Mucosa of stomach (tissue), 1 donor: ENCODE results near the gene ANP32E.
"Not testable (repeated sequence)": the region's sequence is repeated elsewhere in the genome, so short reads cannot be mapped to it uniquely, and the experiment has no call there.

Experiments
- H3K27me3 ChIP-seq: one replicate; pipeline ENCODE4 v1.7.0; 2013; ENCODE audit warnings: mild to moderate bottlenecking, low read length; ENCODE audit not compliant: control insufficient read depth, insufficient read depth
- H3K36me3 ChIP-seq: one replicate; pipeline ENCODE4 v1.7.0; 2013; ENCODE audit warnings: low read length; ENCODE audit not compliant: control insufficient read depth, insufficient read depth
- H3K4me1 ChIP-seq: one replicate; pipeline ENCODE4 v1.7.0; 2013; ENCODE audit warnings: mild to moderate bottlenecking, low read length; ENCODE audit not compliant: control insufficient read depth, insufficient read depth
- H3K4me3 ChIP-seq: one replicate; pipeline ENCODE4 v1.7.0; 2013; ENCODE audit warnings: low read length
- H3K9ac ChIP-seq: one replicate; pipeline ENCODE4 v1.7.0; 2013; ENCODE audit warnings: mild to moderate bottlenecking, low read length, moderate library complexity
- H3K9me3 ChIP-seq: one replicate; pipeline ENCODE4 v1.7.0; 2013; ENCODE audit warnings: mild to moderate bottlenecking, low read length, moderate library complexity; ENCODE audit not compliant: control insufficient read depth
- donor health status: Pancreatic carcinoma.

Gene ANP32E

DNA sequence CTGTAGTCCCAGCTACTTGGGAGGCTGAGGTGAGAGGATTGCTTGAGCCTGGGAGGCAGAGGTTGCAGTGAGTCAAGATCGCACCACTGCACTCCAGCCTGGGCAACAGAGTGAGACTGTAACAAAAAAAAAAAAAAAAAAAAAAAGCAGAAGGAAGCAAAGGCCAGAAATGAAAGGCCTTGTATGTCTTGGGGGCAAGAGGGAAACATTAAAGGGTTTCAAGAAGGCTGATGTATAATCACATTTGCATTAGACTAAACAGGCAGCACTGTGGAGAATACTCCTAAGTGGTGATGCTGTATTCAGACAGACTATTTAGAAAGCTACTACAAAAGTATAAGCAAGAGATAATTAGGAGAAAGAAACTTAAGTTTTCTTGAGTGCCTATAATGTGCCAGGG is 10.4 kb downstream of the ANP32E start:
- Histone ChIP-seq H3K36me3 (no peaks in the 10 kb centered on the region), H3K9me3 (no peaks in the 10 kb centered on the region), H3K4me1 (no peaks in the 10 kb centered on the region), H3K9ac (no peak overlapping the region), H3K4me3 (no peak overlapping the region), H3K27me3 (no peaks in the 10 kb centered on the region)

- Histone ChIP-seq H3K4me1 (no peaks in the 10 kb centered on the region), H3K27me3 (no peaks in the 10 kb centered on the region), H3K4me3 (no peak overlapping the region), H3K36me3 (no peaks in the 10 kb centered on the region), H3K9ac (no peak overlapping the region), H3K9me3 (no peaks in the 10 kb centered on the region)
Measured at GRCh38 chr1:150224983-150225382, 10.9 kb downstream of the ANP32E start.

DNA sequence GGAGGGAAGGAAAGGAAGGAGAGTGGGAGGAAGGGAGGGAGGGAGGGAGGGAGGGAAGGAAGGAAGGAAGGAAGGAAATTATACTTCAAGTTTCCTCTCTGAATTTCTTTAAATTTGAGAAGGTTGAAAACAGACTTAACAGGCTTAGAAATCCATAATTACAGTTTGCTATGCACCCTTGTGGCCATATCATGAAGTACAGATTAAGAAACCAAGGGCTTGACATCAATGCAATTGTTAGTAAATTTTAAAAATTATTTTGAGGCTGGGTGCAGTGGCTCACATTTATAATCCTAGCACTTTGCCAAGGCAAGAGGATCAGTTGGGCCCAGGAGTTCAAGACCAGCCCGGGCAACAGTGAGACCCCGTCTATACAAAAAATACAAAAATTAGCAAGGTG is 14.4 kb downstream of the ANP32E start:
- no peak overlapping the region for H3K9ac ChIP-seq
- H3K4me3 ChIP-seq: no peak overlapping the region
- H3K27me3 ChIP-seq: no peaks in the 10 kb centered on the region
- no peaks in the 10 kb centered on the region for H3K9me3 ChIP-seq
- no peaks in the 10 kb centered on the region for H3K36me3 ChIP-seq
- H3K4me1 ChIP-seq: no peaks in the 10 kb centered on the region

- not testable (repeated sequence) for H3K4me3 ChIP-seq
Measured at GRCh38 chr1:150215855-150216254, 20.1 kb downstream of the ANP32E start.

DNA sequence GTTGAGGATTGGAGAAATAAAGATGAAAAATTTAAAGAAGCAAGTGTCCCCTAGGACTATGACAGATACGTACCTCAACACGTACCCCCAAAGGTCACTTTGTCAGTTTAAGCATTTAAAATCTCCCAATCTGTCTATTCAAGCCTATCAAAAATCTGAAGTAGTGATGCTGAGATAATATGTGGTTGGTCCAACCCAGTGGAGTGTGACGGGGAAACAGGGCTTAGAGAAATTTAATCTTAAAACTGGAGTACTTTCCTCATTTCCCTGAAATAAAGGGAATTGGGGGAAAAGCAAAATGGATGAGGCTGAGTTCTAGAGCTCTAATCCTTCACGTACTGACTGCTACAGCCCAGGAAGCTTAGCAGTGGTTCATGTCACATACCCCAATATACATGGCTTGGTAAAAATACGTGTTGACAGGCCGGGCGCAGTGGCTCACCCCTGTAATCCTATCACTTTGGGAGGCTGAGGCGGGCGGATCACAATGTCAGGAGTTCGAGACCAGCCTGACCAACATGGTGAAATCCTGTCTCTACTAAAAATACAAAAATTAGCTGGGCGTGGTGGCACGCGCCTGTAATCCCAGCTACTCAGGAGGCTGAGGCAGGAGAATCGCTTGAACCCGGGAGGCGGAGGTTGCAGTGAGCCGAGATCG is 21.7 kb downstream of the ANP32E start:
- peak overlapping the region; percentile 61 for H3K4me3 ChIP-seq
- H3K9me3 ChIP-seq, H3K36me3 ChIP-seq, H3K27me3 ChIP-seq, H3K4me1 ChIP-seq: not testable (repeated sequence)
- peak overlapping the region; percentile 72 for H3K9ac ChIP-seq

More at GRCh38 chr1:150215855-150216254, 20.1 kb downstream of the ANP32E start:
- H3K9ac ChIP-seq, H3K36me3 ChIP-seq, H3K27me3 ChIP-seq, H3K4me1 ChIP-seq, H3K9me3 ChIP-seq: not testable (repeated sequence)

GRCh38 chr1:150213170-150214098 is 22.5 kb downstream of the ANP32E start:
- Histone ChIP-seq H3K9ac (peak overlapping the region; percentile 72), H3K36me3 (no peaks in the 10 kb centered on the region), H3K4me3 (peak overlapping the region; percentile 61), H3K27me3 (no peaks in the 10 kb centered on the region), H3K4me1 (peaks cover 6% of the 10 kb centered on the region), H3K9me3 (no peaks in the 10 kb centered on the region)

DNA sequence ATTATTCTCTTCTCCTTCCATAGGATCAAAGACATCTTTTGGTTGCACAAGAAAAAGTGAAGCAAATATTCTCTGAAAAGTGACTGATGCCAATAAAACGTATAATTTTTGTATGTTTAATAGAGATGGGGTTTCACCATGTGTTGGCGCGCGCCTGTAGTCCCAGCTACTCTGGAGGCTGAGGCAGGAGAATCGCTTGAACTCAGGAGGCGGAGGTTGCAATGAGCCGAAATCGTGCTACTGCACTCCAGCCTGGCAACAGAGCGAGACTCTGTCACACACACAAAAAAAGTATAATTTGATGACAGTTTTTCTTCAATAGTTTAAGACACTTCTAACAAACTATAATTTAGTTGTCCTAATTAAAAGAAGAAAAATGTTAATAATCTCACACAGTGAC is 23.8 kb downstream of the ANP32E start:
- no peak overlapping the region for H3K4me3 ChIP-seq
- no peaks in the 10 kb centered on the region for H3K36me3 ChIP-seq
- no peaks in the 10 kb centered on the region for H3K27me3 ChIP-seq
- H3K4me1 ChIP-seq: peaks cover 11% of the 10 kb centered on the region
- no peak overlapping the region for H3K9ac ChIP-seq
- no peaks in the 10 kb centered on the region for H3K9me3 ChIP-seq

- Histone ChIP-seq H3K27me3 (no peaks in the 10 kb centered on the region), H3K9me3 (no peaks in the 10 kb centered on the region), H3K4me3 (no peak overlapping the region), H3K9ac (no peak overlapping the region), H3K36me3 (no peaks in the 10 kb centered on the region), H3K4me1 (peaks cover 11% of the 10 kb centered on the region)
Measured at GRCh38 chr1:150210706-150211105, 25.2 kb downstream of the ANP32E start.

DNA sequence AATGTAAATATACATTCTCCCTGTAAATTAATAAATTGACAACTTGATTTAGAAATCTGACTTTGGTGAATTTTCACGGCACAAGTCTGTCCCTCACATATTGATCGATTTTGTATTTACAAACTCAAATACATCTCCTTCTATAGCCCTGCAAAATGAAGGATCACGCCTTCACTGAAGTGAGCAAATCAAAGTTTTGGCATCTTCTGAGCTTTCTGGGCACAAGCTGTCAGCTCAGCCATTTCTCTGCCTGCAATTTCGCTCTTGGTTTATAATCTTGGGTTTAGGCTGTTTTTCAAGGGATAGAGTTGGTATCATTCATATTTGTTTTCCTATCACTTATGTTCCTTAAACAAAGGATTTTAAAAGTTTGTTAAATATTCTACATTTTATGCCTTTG is 25.8 kb downstream of the ANP32E start:
- H3K4me1 ChIP-seq: peaks cover 11% of the 10 kb centered on the region

GRCh38 chr1:150208460-150208859 is 27.5 kb downstream of the ANP32E start:
- peaks cover 11% of the 10 kb centered on the region for H3K4me1 ChIP-seq
- not testable (repeated sequence) for H3K27me3 ChIP-seq, H3K9me3 ChIP-seq, H3K36me3 ChIP-seq, H3K9ac ChIP-seq, H3K4me3 ChIP-seq

More for the DNA sequence above, 25.8 kb downstream of the ANP32E start:
- H3K9ac ChIP-seq: no peak overlapping the region
- no peak overlapping the region for H3K4me3 ChIP-seq
- H3K36me3 ChIP-seq: no peaks in the 10 kb centered on the region
- no peaks in the 10 kb centered on the region for H3K27me3 ChIP-seq
- H3K9me3 ChIP-seq: no peaks in the 10 kb centered on the region

- Histone ChIP-seq H3K4me1 (peaks cover 5% of the 10 kb centered on the region), H3K27me3 (no peaks in the 10 kb centered on the region), H3K9ac (no peak overlapping the region), H3K9me3 (no peaks in the 10 kb centered on the region), H3K36me3 (no peaks in the 10 kb centered on the region), H3K4me3 (no peak overlapping the region)
Measured at GRCh38 chr1:150207281-150207971, 28.5 kb downstream of the ANP32E start.

- Histone ChIP-seq H3K27me3 (no peaks in the 10 kb centered on the region), H3K4me1 (no peaks in the 10 kb centered on the region), H3K9me3 (no peaks in the 10 kb centered on the region), H3K9ac (no peak overlapping the region), H3K36me3 (no peaks in the 10 kb centered on the region), H3K4me3 (no peak overlapping the region)
Measured at GRCh38 chr1:150196417-150196816, 39.5 kb downstream of the ANP32E start.
